NT2/D1 (cell line): Measurements from ENCODE around the gene TMC3.

Experiments
- YY1 ChIP-seq: IDR thresholded peaks from 2 replicates; pipeline ENCODE4 v1.6.1; 2011; ENCODE audit not compliant: insufficient read length, insufficient read depth
- ZNF274 ChIP-seq: IDR thresholded peaks from 2 replicates; pipeline ENCODE4 v1.6.1; 2011; ENCODE audit warnings: mild to moderate bottlenecking, low read depth, low read length

DNA sequence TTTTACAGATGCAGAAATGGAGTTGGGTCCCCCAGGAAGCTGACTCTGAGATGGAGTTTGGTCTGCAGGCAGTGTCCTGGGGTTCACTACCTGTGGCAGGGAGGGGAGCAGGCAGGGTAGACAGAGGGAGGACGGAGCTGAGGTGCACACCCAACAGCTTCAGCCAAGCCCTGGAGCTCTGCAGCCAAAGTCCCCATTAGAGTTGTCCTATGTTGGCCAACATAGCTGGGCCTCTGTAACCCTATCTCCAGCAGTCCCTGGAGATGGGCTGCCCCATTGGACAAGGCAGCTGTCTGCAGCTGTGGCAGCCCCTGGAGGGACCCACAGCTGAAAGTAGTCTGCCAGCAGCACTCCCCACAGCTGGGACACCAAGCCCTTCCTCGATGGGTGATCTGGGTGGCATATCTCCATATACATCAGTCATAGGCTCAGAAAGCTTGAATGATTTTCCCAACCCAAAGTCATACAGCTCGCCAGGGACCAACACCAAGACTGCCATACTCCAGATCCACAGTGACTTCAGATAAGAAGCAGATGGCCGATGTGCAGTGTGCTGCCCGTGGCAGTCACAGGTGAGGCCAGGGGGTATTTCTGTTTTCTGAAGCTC, 82.0 kb downstream of the TMC3 start:
- TF ChIP-seq ZNF274 (no peak), YY1 (no peak)
